ENCODE results near the gene CES1.

GRCh38 chr16:55811811-55812210 is 21.1 kb downstream of the CES1 start:
- TF ChIP-seq CTCF (IDR thresholded peaks at IDR 0.05) (no peak), POLR2A (IDR thresholded peaks at IDR 0.05) (no peak)
